22Rv1 (cell line): ENCODE measurements around the gene ATP5F1D.

Experiments
- H3K27ac ChIP-seq: fragments of 450-650 bp; 2 replicates; pipeline ENCODE4 v1.5.1; 2017
- CTCF ChIP-seq: fragments of 450-650 bp; IDR thresholded peaks from 2 replicates; pipeline ENCODE4 v1.5.1; 2017; ENCODE audit warnings: mild to moderate bottlenecking
- ZFX ChIP-seq: fragments of 450-650 bp; IDR thresholded peaks from 2 replicates; pipeline ENCODE4 v1.6.1; 2017; ENCODE audit warnings: antibody characterized with exemption, borderline replicate concordance

The ATP5F1D gene

GRCh38 chr19:1236576-1236975 lies 5.0 kb upstream of the ATP5F1D start:
- TF ChIP-seq ZFX = no peak
- TF ChIP-seq CTCF = no peak

GRCh38 chr19:1237027-1237659 lies 4.4 kb upstream of the ATP5F1D start:
- peak overlapping the region; percentile 99 for H3K27ac ChIP-seq
- TF ChIP-seq ZFX (no peak), CTCF (no peak)

More at GRCh38 chr19:1236576-1236975, 5.0 kb upstream of the ATP5F1D start:
- H3K27ac ChIP-seq = peak overlapping the region; percentile 99

GRCh38 chr19:1237754-1238368 lies 3.7 kb upstream of the ATP5F1D start, which contains the start of gene CBARP:
CBARP (minus strand) TSS chr19:1238005; CDS start chr19:1236100, 1,905 bp downstream.
- peak within 1 kb of the TSS; percentile 99 for H3K27ac ChIP-seq
- no peak for TF ChIP-seq CTCF
- no peak for TF ChIP-seq ZFX

- H3K27ac ChIP-seq = peak overlapping the region; percentile 99
- TF ChIP-seq ZFX (no peak), CTCF (no peak)
Observed at GRCh38 chr19:1238369-1239303, 2.9 kb upstream of the ATP5F1D start.

GRCh38 chr19:1239420-1239795 lies 2.1 kb upstream of the ATP5F1D start:
- peak overlapping the region; percentile 99 for H3K27ac ChIP-seq
- TF ChIP-seq ZFX = no peak
- TF ChIP-seq CTCF = no peak

GRCh38 chr19:1239796-1240737 lies 1.5 kb upstream of the ATP5F1D start:
- H3K27ac ChIP-seq = peak overlapping the region; percentile 99

More at GRCh38 chr19:1239796-1240737, 1.5 kb upstream of the ATP5F1D start:
- TF ChIP-seq ZFX (no peak), CTCF (peak; percentile 92)
